GM19395 (cell line): ENCODE results near the gene SPAG9.

Experiments used
- ATAC-seq: cut with Tn5 transposase; IDR thresholded peaks from one replicate; pipeline ENCODE4 v1.9.1; 2021; ENCODE audit warnings: mild to moderate bottlenecking, moderate library complexity; ENCODE audit not compliant: unreplicated experiment

SPAG9 gene

GRCh38 chr17:51050291-51051033, 70.2 kb downstream of the SPAG9 start:
- peak; percentile 91 for ATAC-seq

GRCh38 chr17:51046514-51047384, 73.9 kb downstream of the SPAG9 start:
- ATAC-seq, result no peak

- no peak for ATAC-seq
These were observed 74.6 kb downstream of the SPAG9 start for GRCh38 chr17:51046046-51046445.

GRCh38 chr17:51045621-51046020, 75.0 kb downstream of the SPAG9 start:
- no peak for ATAC-seq

- no peak for ATAC-seq
These were observed 75.7 kb downstream of the SPAG9 start for GRCh38 chr17:51044976-51045375.

- no peak for ATAC-seq
These were observed 84.6 kb downstream of the SPAG9 start for GRCh38 chr17:51036084-51036483.

GRCh38 chr17:51035431-51035830, 85.2 kb downstream of the SPAG9 start:
- no peak for ATAC-seq

- no peak for ATAC-seq
These were observed 85.9 kb downstream of the SPAG9 start for GRCh38 chr17:51034800-51035199.

- no peak for ATAC-seq
These were observed 87.8 kb downstream of the SPAG9 start for GRCh38 chr17:51032850-51033249.

- no peak for ATAC-seq
These were observed 90.9 kb downstream of the SPAG9 start for GRCh38 chr17:51029568-51030463.

- ATAC-seq, result no peak
These were observed 91.5 kb downstream of the SPAG9 start for GRCh38 chr17:51029142-51029541.

- ATAC-seq, result no peak
These were observed 92.3 kb downstream of the SPAG9 start for GRCh38 chr17:51028176-51028863.

GRCh38 chr17:51018541-51018940, 102.1 kb downstream of the SPAG9 start:
- ATAC-seq, result no peak

- ATAC-seq, result no peak
These were observed 103.4 kb downstream of the SPAG9 start for GRCh38 chr17:51017270-51017669.

GRCh38 chr17:51016099-51016498, 104.6 kb downstream of the SPAG9 start:
- no peak for ATAC-seq

GRCh38 chr17:51015145-51015558, 105.5 kb downstream of the SPAG9 start:
- no peak for ATAC-seq

GRCh38 chr17:51014129-51014528, 106.5 kb downstream of the SPAG9 start:
- no peak for ATAC-seq

- no peak for ATAC-seq
These were observed 107.3 kb downstream of the SPAG9 start for GRCh38 chr17:51013322-51013721.

- ATAC-seq, result no peak
These were observed 108.1 kb downstream of the SPAG9 start for GRCh38 chr17:51012538-51012937.

GRCh38 chr17:51010173-51010675, 110.4 kb downstream of the SPAG9 start:
- no peak for ATAC-seq
